Hematopoietic multipotent progenitor cell treated with erythropoietin and hydrocortisone succinate and interleukin-3 and kit ligand, for 17 days (in vitro differentiated cells): ENCODE measurements around the gene NEDD4.
"Not testable (repeated sequence)": the region's sequence is repeated elsewhere in the genome, so short reads cannot be mapped to it uniquely, and the experiment has no call there.

Experiments used
- DNase-seq: peaks from one replicate; pipeline ENCODE4 v3.0.0-alpha.2; 2015; ENCODE audit warnings: low spot score

The NEDD4 gene

GRCh38 chr15:55954862-55955605 is 38.4 kb downstream of the NEDD4 start:
- DNase-seq = no peak

- not testable (repeated sequence) for DNase-seq
Measured at GRCh38 chr15:55952501-55953274, 40.7 kb downstream of the NEDD4 start.

DNA sequence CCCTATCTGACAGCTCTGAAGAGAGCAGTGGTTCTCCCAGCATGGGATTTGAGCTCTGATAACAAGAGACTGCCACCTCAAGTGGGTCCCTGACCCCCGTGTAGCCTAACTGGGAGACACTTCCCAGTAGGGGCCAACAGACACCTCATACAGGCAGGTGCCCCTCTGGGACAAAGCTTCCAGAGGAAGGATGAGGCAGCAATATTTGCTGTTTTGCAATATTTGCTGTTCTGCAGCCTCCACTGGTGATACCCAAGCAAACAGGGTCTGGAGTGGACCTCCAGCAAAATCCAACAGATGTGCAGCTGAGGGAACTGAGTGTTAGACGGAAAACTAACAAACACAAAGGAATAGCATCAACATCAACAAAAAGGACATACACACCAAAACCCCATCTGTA is 48.8 kb downstream of the NEDD4 start:
- DNase-seq = not testable (repeated sequence)

- DNase-seq = no peak
Measured at GRCh38 chr15:55942332-55942731, 51.1 kb downstream of the NEDD4 start.

- DNase-seq = no peak
Measured at GRCh38 chr15:55937040-55937439, 56.4 kb downstream of the NEDD4 start.

GRCh38 chr15:55928955-55929354 is 64.5 kb downstream of the NEDD4 start:
- no peak for DNase-seq

DNA sequence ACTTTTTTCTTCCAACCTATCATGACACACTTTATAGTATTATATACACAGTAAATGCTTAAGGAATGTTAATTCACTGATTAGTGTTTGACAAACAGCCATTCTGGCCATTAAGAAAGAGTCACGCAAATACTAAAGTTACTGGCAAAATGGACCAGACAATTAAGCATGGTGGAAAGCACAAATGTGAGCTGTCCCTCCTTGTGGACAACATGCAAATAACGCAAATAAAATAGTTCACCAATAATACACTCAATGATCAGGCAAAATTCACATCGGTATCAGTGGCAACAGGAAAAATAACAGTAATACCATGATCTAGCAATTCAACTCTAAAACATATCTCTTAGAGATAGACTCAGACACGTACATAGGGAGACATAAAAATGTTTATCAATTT is 71.7 kb downstream of the NEDD4 start:
- no peak for DNase-seq

DNA sequence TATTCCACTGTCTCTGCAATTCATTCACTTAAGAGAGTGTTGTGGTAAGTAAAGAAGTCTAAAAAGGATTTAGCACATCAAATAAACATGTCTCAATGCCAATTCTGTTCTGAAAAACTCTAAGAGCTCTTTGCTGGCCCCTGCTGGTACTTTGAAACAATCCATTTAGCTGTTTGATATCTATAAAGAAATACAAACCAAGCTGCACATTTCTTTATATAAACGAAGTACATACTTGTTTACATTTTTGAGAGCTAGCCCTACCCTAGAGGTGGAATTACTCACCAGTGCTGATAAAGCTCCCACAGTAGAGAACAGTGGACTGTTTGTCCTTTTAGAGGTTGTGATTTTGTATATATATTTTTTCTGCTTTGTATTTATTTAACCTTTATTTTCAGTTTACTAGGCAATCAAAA is 75.5 kb downstream of the NEDD4 start:
- DNase-seq = no peak

DNA sequence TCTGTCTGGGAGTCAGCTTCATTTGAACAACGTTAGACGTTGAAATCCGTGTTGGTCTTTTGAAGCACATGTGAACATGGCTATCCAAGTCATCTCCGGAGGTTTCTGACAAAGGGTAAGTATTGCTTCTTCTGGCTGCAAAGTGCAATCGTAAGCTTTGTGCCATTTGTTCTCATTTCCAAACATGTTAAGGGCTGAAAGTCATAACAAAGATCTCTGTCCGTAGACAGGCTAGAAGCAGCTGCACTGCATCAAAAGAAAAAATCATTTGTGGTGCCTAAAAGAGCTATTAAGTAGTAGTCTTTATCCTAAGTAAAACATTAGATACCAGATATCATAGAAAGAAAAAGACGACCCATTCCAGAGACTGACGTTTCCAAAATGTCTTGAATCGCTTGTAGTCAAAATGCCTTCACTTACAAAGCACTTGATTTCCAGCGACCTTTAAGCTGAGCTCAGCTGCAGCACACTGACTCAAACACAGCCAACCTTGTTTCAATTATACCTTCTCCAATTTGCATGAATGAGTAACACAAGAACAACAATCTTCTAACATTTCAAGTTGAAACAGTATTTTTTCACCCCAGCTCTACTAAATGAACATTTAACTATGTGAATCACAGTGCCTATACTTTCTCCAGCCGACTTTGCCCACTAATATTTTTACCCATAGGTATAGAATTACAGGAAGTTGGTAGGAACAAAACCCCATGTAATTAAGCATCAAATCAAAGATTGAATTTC is 76.6 kb downstream of the NEDD4 start:
- no peak for DNase-seq

GRCh38 chr15:55915876-55916567 is 77.4 kb downstream of the NEDD4 start:
- DNase-seq = no peak

DNA sequence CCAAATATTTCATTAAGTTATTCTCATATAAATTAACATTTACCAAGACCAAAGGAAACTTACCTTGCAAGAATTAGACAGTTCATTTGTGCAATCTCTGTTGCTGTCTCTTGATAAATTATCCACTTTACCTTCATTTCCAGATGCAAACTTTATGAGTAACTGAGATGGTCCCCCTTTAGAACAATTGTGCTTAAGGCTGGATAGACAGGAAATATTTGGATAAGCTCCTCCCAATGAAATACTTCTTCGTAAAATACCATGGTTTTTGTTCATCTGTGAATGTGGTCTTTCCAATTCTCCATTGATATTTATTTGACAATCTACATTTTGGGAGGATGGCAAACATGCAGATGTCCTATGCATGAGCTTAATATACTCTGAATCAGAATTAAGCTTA is 78.2 kb downstream of the NEDD4 start:
- DNase-seq = no peak

GRCh38 chr15:55914446-55914845 is 79.0 kb downstream of the NEDD4 start:
- DNase-seq = no peak

DNA sequence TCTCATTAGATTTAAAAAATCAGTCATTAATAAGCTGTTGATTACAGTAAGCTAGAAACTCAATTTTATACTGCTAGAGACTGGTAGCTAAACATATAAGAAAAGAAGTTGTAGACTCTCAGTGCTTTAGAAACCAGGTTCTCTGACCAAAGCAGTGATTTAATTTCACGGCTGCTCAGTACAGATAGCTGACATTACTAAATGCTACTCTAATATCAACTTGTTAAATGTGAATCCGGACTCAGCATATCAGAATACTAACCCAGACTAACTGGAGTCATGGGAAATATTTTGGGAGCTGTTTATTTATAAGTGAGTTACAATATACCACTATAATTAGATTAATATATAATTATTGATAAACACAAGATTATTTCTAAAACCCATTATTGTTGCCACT is 80.4 kb downstream of the NEDD4 start:
- no peak for DNase-seq

DNA sequence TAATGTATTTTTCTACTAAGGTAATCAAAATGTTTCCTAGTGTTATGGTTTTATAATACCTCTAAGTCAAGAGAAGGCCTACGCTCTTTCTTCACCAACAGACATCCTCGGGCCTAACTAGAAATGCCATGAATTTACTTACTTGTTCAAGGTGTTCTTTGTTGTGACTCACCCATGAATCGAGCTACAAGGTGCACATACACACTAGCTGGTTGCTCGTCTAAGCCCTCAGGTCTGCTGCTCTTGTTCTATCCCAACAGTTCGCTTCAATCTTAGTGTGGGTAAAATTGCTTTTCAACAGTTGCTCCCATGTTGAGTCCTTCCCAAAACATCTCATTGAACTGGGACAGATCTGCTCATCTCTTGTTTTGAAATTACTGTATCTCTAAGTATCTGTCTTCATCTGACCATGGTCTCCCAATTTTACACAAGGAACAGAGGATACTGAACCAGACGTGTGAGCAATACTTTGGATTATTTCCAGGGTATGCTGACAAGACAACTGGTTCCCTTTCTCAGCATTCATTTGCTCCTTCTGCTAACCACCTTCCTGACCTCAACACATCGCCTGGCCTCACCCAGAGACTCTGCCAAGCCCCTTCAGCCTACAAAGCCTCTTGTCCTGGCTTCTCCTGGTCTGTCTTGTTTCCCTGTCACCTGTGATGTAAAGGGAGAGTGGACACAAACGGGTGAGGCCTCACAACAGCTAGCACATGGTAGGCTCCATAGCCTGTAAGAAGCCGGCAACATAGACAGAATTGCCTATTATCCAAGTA is 84.2 kb downstream of the NEDD4 start:
- DNase-seq = no peak

DNA sequence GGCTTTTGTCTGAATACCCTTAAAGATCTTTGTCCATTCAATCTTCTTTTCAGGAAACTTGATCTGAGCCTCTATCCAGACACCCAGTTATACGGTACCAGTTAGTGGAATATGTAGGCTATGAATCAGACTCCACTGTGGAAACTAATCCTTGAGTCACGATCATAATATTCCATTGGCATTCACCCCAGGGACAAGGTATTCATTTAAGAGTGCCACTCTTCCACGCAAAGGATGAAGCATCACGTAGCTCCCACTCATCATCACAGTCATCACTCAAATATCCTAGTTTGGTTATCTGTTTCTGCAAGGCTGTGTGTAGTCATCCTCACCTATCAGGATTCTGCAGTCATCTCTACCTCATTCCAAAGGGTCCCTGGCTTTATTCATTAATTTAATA is 85.6 kb downstream of the NEDD4 start:
- no peak for DNase-seq

- no peak for DNase-seq
Measured at GRCh38 chr15:55902981-55903380, 90.4 kb downstream of the NEDD4 start.

DNA sequence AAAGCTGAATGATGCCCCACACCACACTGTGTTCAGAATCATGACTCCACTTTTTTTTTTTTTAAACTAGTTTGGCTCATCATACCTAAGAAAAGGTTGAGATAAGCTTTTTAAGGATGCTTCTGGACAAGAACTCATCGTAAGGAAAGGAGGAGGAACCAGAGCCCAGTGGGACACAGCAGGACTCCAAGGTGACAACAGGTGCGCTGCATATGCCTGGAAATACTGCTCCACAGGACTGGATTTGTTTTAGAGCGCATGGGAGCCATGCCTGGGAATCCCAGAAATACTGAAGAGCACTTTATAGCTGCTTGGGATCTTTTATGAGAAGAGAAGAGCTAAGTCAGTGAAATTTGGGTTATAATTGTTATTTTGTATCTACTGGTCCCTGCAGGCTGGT is 93.4 kb downstream of the NEDD4 start:
- no peak for DNase-seq

- no peak for DNase-seq
Measured at GRCh38 chr15:55899537-55899936, 93.9 kb downstream of the NEDD4 start.

- peak; percentile 7 for DNase-seq
Measured at GRCh38 chr15:55897560-55898336, 95.7 kb downstream of the NEDD4 start.

- no peak for DNase-seq
Measured at GRCh38 chr15:55894399-55894965, 98.9 kb downstream of the NEDD4 start.
